IMR-90 (cell line): ENCODE results near the gene GPC5. TPM values are rescaled to one million over a fixed set of nuclear protein-coding genes. Genes with fewer than 3 reads are reported as not detected.

Experiments
- ATAC-seq: fragments of 200-7000 bp; cut with Tn5 transposase; 2 replicates; pipeline ENCODE4 v1.9.1; 2020; ENCODE audit warnings: low read depth, mild to moderate bottlenecking, moderate library complexity
- BruUV-seq: library from RNA; stranded (reverse); fragments of 400-500 nt; replicated peaks from 2 replicates; lab custom pipeline; 2021; lab: Mats Ljungman, UMichigan
- CTCF ChIA-PET: fragments of 300-600 bp; formaldehyde crosslinking; extraction: SDS; loops from one replicate; lab custom pipeline; 2021; ENCODE audit warnings: antibody characterized with exemption; lab: Yijun Ruan, JAX
- POLR2A ChIA-PET: fragments of 300-600 bp; sonication (Branson Sonifier 250); formaldehyde crosslinking; loops from one replicate; lab custom pipeline; 2022; ENCODE audit warnings: antibody characterized with exemption; ENCODE audit not compliant: unreplicated experiment; lab: Charles Lee
- DNase-seq: peaks from one replicate; pipeline ENCODE4 v3.0.0; 2013
- H2AFZ ChIP-seq: replicated peaks from 2 replicates; pipeline ENCODE3; 2013; ENCODE audit warnings: low read length, mild to moderate bottlenecking; ENCODE audit not compliant: poor library complexity
- H2AK5ac ChIP-seq: 2 replicates; pipeline ENCODE4 v1.6.1; 2013; ENCODE audit warnings: low read depth, low read length, inconsistent platforms
- H2AK9ac ChIP-seq: replicated peaks from 2 replicates; pipeline ENCODE3; 2013; ENCODE audit warnings: mild to moderate bottlenecking, low read depth, low read length, moderate library complexity; ENCODE audit not compliant: poor library complexity
- H2BK120ac ChIP-seq: 2 replicates; pipeline ENCODE4 v1.6.1; 2013; ENCODE audit warnings: low read depth, low read length, inconsistent platforms
- H2BK15ac ChIP-seq: 3 replicates; pipeline ENCODE4 v1.6.1; 2013; ENCODE audit warnings: low read depth, low read length, inconsistent platforms
- H2BK20ac ChIP-seq: 2 replicates; pipeline ENCODE4 v1.6.1; 2013; ENCODE audit warnings: low read depth, mild to moderate bottlenecking, inconsistent platforms, low read length, moderate library complexity
- H2BK5ac ChIP-seq: 2 replicates; pipeline ENCODE4 v1.6.1; 2013; ENCODE audit warnings: mild to moderate bottlenecking, low read depth, low read length, inconsistent platforms; ENCODE audit not compliant: poor library complexity, severe bottlenecking
- H3K14ac ChIP-seq: replicated peaks from 2 replicates; pipeline ENCODE4 v1.6.1; 2013; ENCODE audit warnings: low read depth, low read length, inconsistent platforms
- H3K18ac ChIP-seq: 2 replicates; pipeline ENCODE4 v1.6.1; 2013; ENCODE audit warnings: low read depth, low read length, control low read depth
- H3K23ac ChIP-seq: 2 replicates; pipeline ENCODE4 v1.6.1; 2013; ENCODE audit warnings: low read depth, low read length, inconsistent platforms
- H3K27ac ChIP-seq: 2 replicates; pipeline ENCODE4 v1.5.1; 2013; ENCODE audit warnings: mild to moderate bottlenecking, control low read depth, low read length; ENCODE audit not compliant: insufficient read depth
- H3K27me3 ChIP-seq: 2 replicates; pipeline ENCODE4 v1.6.1; 2013; ENCODE audit warnings: low read length; ENCODE audit not compliant: control insufficient read depth, insufficient read depth
- H3K36me3 ChIP-seq: 2 replicates; pipeline ENCODE4 v1.6.1; 2013; ENCODE audit warnings: low read length, mixed read lengths; ENCODE audit not compliant: control insufficient read depth, insufficient read depth
- H3K4ac ChIP-seq: 2 replicates; pipeline ENCODE4 v1.6.1; 2013; ENCODE audit warnings: low read depth, low read length, inconsistent platforms
- H3K4me1 ChIP-seq: 2 replicates; pipeline ENCODE4 v1.6.1; 2013; ENCODE audit warnings: low read length, mixed read lengths; ENCODE audit not compliant: control insufficient read depth, insufficient read depth
- H3K4me2 ChIP-seq: 2 replicates; pipeline ENCODE4 v1.6.1; 2013; ENCODE audit warnings: low read depth, mild to moderate bottlenecking, control low read depth, low read length, moderate library complexity
- H3K4me3 ChIP-seq: 2 replicates; pipeline ENCODE4 v1.5.1; 2013; ENCODE audit warnings: low read depth, mild to moderate bottlenecking, control low read depth, low read length, moderate library complexity; ENCODE audit not compliant: insufficient read depth
- H3K56ac ChIP-seq: 2 replicates; pipeline ENCODE4 v1.6.1; 2013; ENCODE audit warnings: low read length, inconsistent platforms; ENCODE audit not compliant: insufficient read depth; ENCODE audit errors: extremely low read depth
- H3K79me1 ChIP-seq, 2 experiments: 2 replicates each; pipeline ENCODE4 v1.6.1; 2013; ENCODE audit warnings: low read length in 2 of 2, inconsistent platforms in 1 of 2, low read depth in 1 of 2
- H3K9ac ChIP-seq: 2 replicates; pipeline ENCODE4 v1.6.1; 2013; ENCODE audit warnings: low read depth, low read length, control low read depth
- H3K9me1 ChIP-seq: 2 replicates; pipeline ENCODE4 v1.6.1; 2013; ENCODE audit warnings: low read length, inconsistent platforms; ENCODE audit not compliant: insufficient read depth
- H3K9me3 ChIP-seq: 2 replicates; pipeline ENCODE4 v1.6.1; 2013; ENCODE audit warnings: low read length; ENCODE audit not compliant: control insufficient read depth, insufficient read depth
- H4K20me1 ChIP-seq: 2 replicates; pipeline ENCODE4 v1.6.1; 2013; ENCODE audit warnings: low read length, inconsistent platforms; ENCODE audit not compliant: insufficient read depth
- H4K5ac ChIP-seq: 2 replicates; pipeline ENCODE4 v1.6.1; 2013; ENCODE audit warnings: mild to moderate bottlenecking, low read depth, low read length, control low read depth
- H4K8ac ChIP-seq, 2 experiments: 2 replicates each; pipeline ENCODE4 v1.6.1; 2013; ENCODE audit warnings: low read depth in 2 of 2, low read length in 2 of 2, control low read depth in 1 of 2, inconsistent platforms in 1 of 2
- H4K91ac ChIP-seq: 2 replicates; pipeline ENCODE4 v1.6.1; 2013; ENCODE audit warnings: low read depth, low read length, inconsistent platforms; ENCODE audit not compliant: insufficient read depth
- CEBPB ChIP-seq: IDR thresholded peaks from 2 replicates; pipeline ENCODE4 v1.6.1; 2012; ENCODE audit warnings: low read depth, low read length, improper control_type of control experiment
- CHD1 ChIP-seq: IDR thresholded peaks from 2 replicates; pipeline ENCODE4 v1.6.1; 2012; ENCODE audit warnings: low read depth, low read length, improper control_type of control experiment
- MAZ ChIP-seq: IDR thresholded peaks from 2 replicates; pipeline ENCODE4 v1.6.1; 2012; ENCODE audit warnings: low read depth, mild to moderate bottlenecking, low read length, improper control_type of control experiment, moderate library complexity, borderline replicate concordance
- MXI1 ChIP-seq: IDR thresholded peaks from 2 replicates; pipeline ENCODE4 v1.6.1; 2012; ENCODE audit warnings: low read depth, mild to moderate bottlenecking, low read length, moderate library complexity, borderline replicate concordance
- POLR2A ChIP-seq: IDR thresholded peaks from 2 replicates; pipeline ENCODE4 v1.6.1; 2012; ENCODE audit warnings: mild to moderate bottlenecking, low read depth, low read length
- RAD21 ChIP-seq: IDR thresholded peaks from 2 replicates; pipeline ENCODE4 v1.6.1; 2012; ENCODE audit warnings: low read length, improper control_type of control experiment
- RCOR1 ChIP-seq: IDR thresholded peaks from 2 replicates; pipeline ENCODE4 v1.6.1; 2012; ENCODE audit warnings: mild to moderate bottlenecking, low read length, improper control_type of control experiment; ENCODE audit not compliant: insufficient replicate concordance
- RFX5 ChIP-seq: IDR thresholded peaks from 2 replicates; pipeline ENCODE4 v1.8.0; 2012; ENCODE audit warnings: low read depth, mild to moderate bottlenecking, low read length, moderate library complexity
- SMC3 ChIP-seq: fragments of 150-350 bp; IDR thresholded peaks from 2 replicates; pipeline ENCODE4 v1.6.1; 2016; ENCODE audit warnings: low read depth, mild to moderate bottlenecking, antibody characterized with exemption, low read length, moderate library complexity
- WGBS, 2 experiments: methylation state at CpG; one replicate each; pipeline versions ENCODE4 v1.1.5 to v1.1.7; 2013; ENCODE audit warnings: missing lambda C conversion rate in 2 of 2; ENCODE audit not compliant: insufficient read length in 1 of 2; ENCODE audit errors: extremely low coverage in 2 of 2; 5-methylcytosine and 5-hydroxymethylcytosine counted together
- dilution Hi-C: fragments of 300-500 bp; cut with HindIII; formaldehyde crosslinking; loops from one replicate; pipeline ENCODE4 v1.14.3; 2018; ENCODE audit warnings: low sequenced_read_pairs; ENCODE audit not compliant: unreplicated experiment
- in situ Hi-C: fragments of 300-500 bp; cut with MboI; formaldehyde crosslinking; loops from 3 replicates; pipeline ENCODE4 v1.14.3; 2019; ENCODE audit warnings: low sequenced_read_pairs, inconsistent platforms, mixed read lengths
- intact Hi-C: fragments of 100-400 bp; cut with micrococcal nuclease; formaldehyde crosslinking; loops from 2 replicates; pipeline ENCODE4 v1.10.0; 2022
- polyA plus RNA-seq, 3 experiments: library from polyadenylated mRNA; depleted of rRNA; stranded (reverse); fragments of >200 nt; gene quantifications; 2 replicates each; pipeline ENCODE4 v1.2.3, GENCODE V29; 2012; ENCODE audit warnings: low replicate concordance in 1 of 3
- total RNA-seq: library from RNA; depleted of rRNA; stranded (reverse); fragments of >200 nt; gene quantifications from 2 replicates; pipeline ENCODE4 v1.2.3, GENCODE V29; 2012
- TF ChIP-seq, protein P1 (sequence below): conservative IDR thresholded peaks from 2 replicates; pipeline ENCODE4 v1.5.1; 2012; ENCODE audit warnings: mild to moderate bottlenecking, low read depth, low read length, improper control_type of control experiment
- TF ChIP-seq, protein P2 (sequence below): fragments of 150-350 bp; IDR thresholded peaks from 2 replicates; pipeline ENCODE4 v1.6.1; 2016; ENCODE audit warnings: low read depth, mild to moderate bottlenecking, low read length, moderate library complexity, borderline replicate concordance

GPC5 gene
- total and polyA plus RNA-seq, 2 of the 4 experiments (the other 2 are of a cell fraction): 0.94 to 1.8 TPM

DNA sequence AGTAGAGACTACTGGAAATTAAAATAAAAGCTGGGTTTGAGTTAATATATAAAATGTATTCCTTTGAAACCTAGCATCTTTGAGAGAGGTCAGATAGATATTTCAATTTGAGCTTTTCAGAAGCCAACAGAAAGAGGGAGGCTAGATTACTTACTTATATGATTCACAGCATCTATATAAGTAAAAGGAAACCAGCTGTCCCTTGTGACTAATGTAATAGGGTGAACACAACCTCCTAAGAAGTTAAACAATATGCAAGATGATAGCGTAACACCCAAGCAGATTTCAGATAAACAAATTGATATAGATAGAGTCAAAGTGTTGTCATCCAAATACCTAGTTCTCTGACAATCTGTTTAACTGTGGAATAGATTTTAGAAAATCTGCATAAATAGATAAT lies 1434.7 kb downstream of the GPC5 start:
- no peaks in the 10 kb centered on the region for H3K9me1 ChIP-seq
- no peak overlapping the region for H3K9ac ChIP-seq
- no peaks in the 10 kb centered on the region for H3K4me1 ChIP-seq
- no peaks in the 10 kb centered on the region for H3K27me3 ChIP-seq
- H3K4me2 ChIP-seq: no peak overlapping the region
- no peak overlapping the region for H2AK9ac ChIP-seq
- WGBS, 2 experiments: no CpG with 5 or more reads among the region's 1 CpG
- H3K56ac ChIP-seq: no peak overlapping the region
- no peak overlapping the region for H4K5ac ChIP-seq
- ChIA-PET POLR2A (no interaction called here), CTCF (no interaction called here)
- no peak overlapping the region for H2AK5ac ChIP-seq
- no TSS peak for BruUV-seq
- no peak overlapping the region for H3K27ac ChIP-seq
- in situ Hi-C loops (no loop called here), dilution Hi-C loops (no loop called here), intact Hi-C loops (loop anchor here (10.0 kb wide), 1 partner anchor 1772 kb away; the partner anchor contains the start of gene GPR180)
- H2BK20ac ChIP-seq: no peak overlapping the region
- no peak overlapping the region for H3K14ac ChIP-seq
- H2BK120ac ChIP-seq: no peak overlapping the region
- no peak overlapping the region for H3K4me3 ChIP-seq
- H3K36me3 ChIP-seq: no peaks in the 10 kb centered on the region
- ATAC-seq (peak; percentile 72), DNase-seq (peak; percentile 76)
- no peaks in the 10 kb centered on the region for H4K20me1 ChIP-seq
- no peak overlapping the region for H2BK5ac ChIP-seq
- H3K23ac ChIP-seq: no peak overlapping the region
- TF ChIP-seq, protein P1, sequence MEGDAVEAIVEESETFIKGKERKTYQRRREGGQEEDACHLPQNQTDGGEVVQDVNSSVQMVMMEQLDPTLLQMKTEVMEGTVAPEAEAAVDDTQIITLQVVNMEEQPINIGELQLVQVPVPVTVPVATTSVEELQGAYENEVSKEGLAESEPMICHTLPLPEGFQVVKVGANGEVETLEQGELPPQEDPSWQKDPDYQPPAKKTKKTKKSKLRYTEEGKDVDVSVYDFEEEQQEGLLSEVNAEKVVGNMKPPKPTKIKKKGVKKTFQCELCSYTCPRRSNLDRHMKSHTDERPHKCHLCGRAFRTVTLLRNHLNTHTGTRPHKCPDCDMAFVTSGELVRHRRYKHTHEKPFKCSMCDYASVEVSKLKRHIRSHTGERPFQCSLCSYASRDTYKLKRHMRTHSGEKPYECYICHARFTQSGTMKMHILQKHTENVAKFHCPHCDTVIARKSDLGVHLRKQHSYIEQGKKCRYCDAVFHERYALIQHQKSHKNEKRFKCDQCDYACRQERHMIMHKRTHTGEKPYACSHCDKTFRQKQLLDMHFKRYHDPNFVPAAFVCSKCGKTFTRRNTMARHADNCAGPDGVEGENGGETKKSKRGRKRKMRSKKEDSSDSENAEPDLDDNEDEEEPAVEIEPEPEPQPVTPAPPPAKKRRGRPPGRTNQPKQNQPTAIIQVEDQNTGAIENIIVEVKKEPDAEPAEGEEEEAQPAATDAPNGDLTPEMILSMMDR: no peak
- TF ChIP-seq SMC3 (no peak), POLR2A (no peak), CHD1 (no peak), MAZ (no peak), MXI1 (no peak), RCOR1 (no peak), CEBPB (no peak), RAD21 (no peak), RFX5 (no peak)
- TF ChIP-seq, protein P2, sequence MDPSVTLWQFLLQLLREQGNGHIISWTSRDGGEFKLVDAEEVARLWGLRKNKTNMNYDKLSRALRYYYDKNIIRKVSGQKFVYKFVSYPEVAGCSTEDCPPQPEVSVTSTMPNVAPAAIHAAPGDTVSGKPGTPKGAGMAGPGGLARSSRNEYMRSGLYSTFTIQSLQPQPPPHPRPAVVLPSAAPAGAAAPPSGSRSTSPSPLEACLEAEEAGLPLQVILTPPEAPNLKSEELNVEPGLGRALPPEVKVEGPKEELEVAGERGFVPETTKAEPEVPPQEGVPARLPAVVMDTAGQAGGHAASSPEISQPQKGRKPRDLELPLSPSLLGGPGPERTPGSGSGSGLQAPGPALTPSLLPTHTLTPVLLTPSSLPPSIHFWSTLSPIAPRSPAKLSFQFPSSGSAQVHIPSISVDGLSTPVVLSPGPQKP: no peak
- no peaks in the 10 kb centered on the region for H3K79me1 ChIP-seq
- no peak overlapping the region for H3K4ac ChIP-seq
- no peak overlapping the region for H2BK15ac ChIP-seq
- no peak overlapping the region for H2AFZ ChIP-seq
- no peak overlapping the region for H3K18ac ChIP-seq
- H4K91ac ChIP-seq: no peak overlapping the region
- H4K8ac ChIP-seq: no peak overlapping the region
- H3K9me3 ChIP-seq: no peaks in the 10 kb centered on the region
